Urinary bladder (tissue), 4 donors: ENCODE measurements around the gene SEC16A. TPM values are rescaled to one million over a fixed set of nuclear protein-coding genes. Genes with fewer than 3 reads are reported as not detected.

Experiments
- DNase-seq: peaks from one replicate; pipeline ENCODE4 v3.0.0-alpha.2; 2015; ENCODE audit errors: extremely low spot score
- H3K27ac ChIP-seq: one replicate; pipeline ENCODE4 v1.5.1; 2013; ENCODE audit warnings: low read depth, mild to moderate bottlenecking, moderate library complexity
- H3K36me3 ChIP-seq: one replicate; pipeline ENCODE4 v1.6.1; 2013; ENCODE audit warnings: mild to moderate bottlenecking, moderate library complexity; ENCODE audit not compliant: insufficient read depth
- H3K4me1 ChIP-seq: one replicate; pipeline ENCODE4 v1.6.1; 2013; ENCODE audit warnings: mild to moderate bottlenecking, moderate library complexity; ENCODE audit not compliant: insufficient read depth
- H3K4me3 ChIP-seq: one replicate; pipeline ENCODE4 v1.5.1; 2013; ENCODE audit warnings: low read depth, low read length
- WGBS: extraction: QIAGEN DNeasy Blood & Tissue Kit; methylation state at CpG from one replicate; pipeline ENCODE4 v1.1.7; 2013; 5-methylcytosine and 5-hydroxymethylcytosine counted together
- polyA plus RNA-seq: library from polyadenylated mRNA; stranded (reverse); fragments of 200-250 nt; gene quantifications from one replicate; pipeline ENCODE4 v1.2.3, GENCODE V29; 2013
- total RNA-seq: library from RNA; depleted of rRNA; stranded (reverse); fragments of >200 nt; gene quantifications from one replicate; pipeline ENCODE4 v1.2.3, GENCODE V29; 2014
- donor health status: healthy with polysubstance abuse.
- donor health status: healthy.

The SEC16A gene
- total and polyA plus RNA-seq, 2 donors: 24.3 to 36.4 TPM

GRCh38 chr9:136423432-136424146 lies 59.3 kb downstream of the SEC16A start:
- Histone ChIP-seq H3K4me1 (no peaks in the 10 kb centered on the region), H3K36me3 (peaks cover 11% of the 10 kb centered on the region), H3K4me3 (no peak overlapping the region), H3K27ac (no peak overlapping the region)
- 95% methylated on average over 43 of the region's 43 CpGs for WGBS
- DNase-seq: no peak

- 95% methylated on average over 26 of the region's 26 CpGs for WGBS
- H3K36me3 ChIP-seq: peaks cover 16% of the 10 kb centered on the region
- H3K27ac ChIP-seq: no peak overlapping the region
- H3K4me1 ChIP-seq: no peaks in the 10 kb centered on the region
- H3K4me3 ChIP-seq: no peak overlapping the region
- no peak for DNase-seq
These were observed 60.0 kb downstream of the SEC16A start for GRCh38 chr9:136422876-136423275.

- Histone ChIP-seq H3K27ac (no peak overlapping the region), H3K4me1 (no peaks in the 10 kb centered on the region), H3K4me3 (no peak overlapping the region), H3K36me3 (peaks cover 16% of the 10 kb centered on the region)
- 95% methylated on average over 21 of the region's 21 CpGs for WGBS
- DNase-seq: no peak
These were observed 61.0 kb downstream of the SEC16A start for GRCh38 chr9:136421791-136422190.

GRCh38 chr9:136419092-136419420 lies 63.8 kb downstream of the SEC16A start:
- peaks cover 18% of the 10 kb centered on the region for H3K36me3 ChIP-seq

GRCh38 chr9:136418182-136419091 lies 64.4 kb downstream of the SEC16A start:
- H3K27ac ChIP-seq: no peak overlapping the region
- DNase-seq: no peak
- no peaks in the 10 kb centered on the region for H3K4me1 ChIP-seq
- 94% methylated on average over 48 of the region's 48 CpGs for WGBS
- peaks cover 18% of the 10 kb centered on the region for H3K36me3 ChIP-seq
- H3K4me3 ChIP-seq: no peak overlapping the region

More at GRCh38 chr9:136419092-136419420, 63.8 kb downstream of the SEC16A start:
- no peak overlapping the region for H3K27ac ChIP-seq
- DNase-seq: no peak
- no peak overlapping the region for H3K4me3 ChIP-seq
- no peaks in the 10 kb centered on the region for H3K4me1 ChIP-seq
- 94% methylated on average over 12 of the region's 12 CpGs for WGBS

- WGBS: 94% methylated on average over 19 of the region's 19 CpGs
- H3K36me3 ChIP-seq: peaks cover 10% of the 10 kb centered on the region
- no peak overlapping the region for H3K4me3 ChIP-seq
- H3K27ac ChIP-seq: no peak overlapping the region
- no peaks in the 10 kb centered on the region for H3K4me1 ChIP-seq
- no peak for DNase-seq
These were observed 65.9 kb downstream of the SEC16A start for GRCh38 chr9:136416914-136417313.

GRCh38 chr9:136416427-136416826 lies 66.4 kb downstream of the SEC16A start:
- DNase-seq: no peak
- H3K4me1 ChIP-seq: no peaks in the 10 kb centered on the region
- WGBS: 91% methylated on average over 8 of the region's 8 CpGs
- no peak overlapping the region for H3K27ac ChIP-seq
- peaks cover 9% of the 10 kb centered on the region for H3K36me3 ChIP-seq
- no peak overlapping the region for H3K4me3 ChIP-seq

- Histone ChIP-seq H3K4me3 (no peak overlapping the region), H3K27ac (no peak overlapping the region), H3K36me3 (peaks cover 5% of the 10 kb centered on the region), H3K4me1 (no peaks in the 10 kb centered on the region)
- 56% methylated on average over 9 of the region's 9 CpGs for WGBS
- DNase-seq: no peak
These were observed 69.9 kb downstream of the SEC16A start for GRCh38 chr9:136412962-136413361.

- Histone ChIP-seq H3K36me3 (peaks cover 4% of the 10 kb centered on the region), H3K27ac (no peak overlapping the region)
- WGBS: 53% methylated on average over 4 of the region's 4 CpGs
These were observed 71.5 kb downstream of the SEC16A start for GRCh38 chr9:136411378-136411777.

GRCh38 chr9:136410500-136411287 lies 72.1 kb downstream of the SEC16A start, which contains the start of the genes ENTR1 and PMPCA:
Gene ENTR1, minus strand, starts transcription at chr9:136410614. Its CDS starts 217 bp downstream, at chr9:136410397.
Gene PMPCA, plus strand, starts transcription at chr9:136410658. Its CDS starts 11 bp downstream, at chr9:136410669.
- peak within 1 kb of the TSS; percentile 91 for H3K4me3 ChIP-seq
- H3K27ac ChIP-seq: peak within 1 kb of the TSS; percentile 92
- peaks cover 4% of the 10 kb centered on the region for H3K36me3 ChIP-seq
- H3K4me1 ChIP-seq: no peaks in the 10 kb centered on the region
- WGBS: under 1% methylated on average over 83 of the region's 83 CpGs
- peak; percentile 73 for DNase-seq

More at GRCh38 chr9:136411378-136411777, 71.5 kb downstream of the SEC16A start:
- H3K4me1 ChIP-seq: no peaks in the 10 kb centered on the region
- H3K4me3 ChIP-seq: peak overlapping the region; percentile 91
- DNase-seq: no peak

GRCh38 chr9:136409557-136410455 lies 73.0 kb downstream of the SEC16A start:
- no peak for DNase-seq
- H3K4me1 ChIP-seq: no peaks in the 10 kb centered on the region
- peak overlapping the region; percentile 91 for H3K4me3 ChIP-seq
- H3K27ac ChIP-seq: no peak overlapping the region
- WGBS: 9% methylated on average over 71 of the region's 71 CpGs
- peaks cover 2% of the 10 kb centered on the region for H3K36me3 ChIP-seq

- WGBS: 89% methylated on average over 7 of the region's 7 CpGs
- H3K4me3 ChIP-seq: no peak overlapping the region
- no peak overlapping the region for H3K27ac ChIP-seq
- H3K36me3 ChIP-seq: peaks cover 2% of the 10 kb centered on the region
- DNase-seq: no peak
- H3K4me1 ChIP-seq: no peaks in the 10 kb centered on the region
These were observed 74.9 kb downstream of the SEC16A start for GRCh38 chr9:136407911-136408310.
